T-helper 22 cell (primary cell): ENCODE data around the gene SLC19A2.

Source experiments
- DNase-seq: peaks from one replicate; pipeline ENCODE4 v3.0.0-alpha.2; 2020; ENCODE audit warnings: low read depth

The SLC19A2 gene

DNA sequence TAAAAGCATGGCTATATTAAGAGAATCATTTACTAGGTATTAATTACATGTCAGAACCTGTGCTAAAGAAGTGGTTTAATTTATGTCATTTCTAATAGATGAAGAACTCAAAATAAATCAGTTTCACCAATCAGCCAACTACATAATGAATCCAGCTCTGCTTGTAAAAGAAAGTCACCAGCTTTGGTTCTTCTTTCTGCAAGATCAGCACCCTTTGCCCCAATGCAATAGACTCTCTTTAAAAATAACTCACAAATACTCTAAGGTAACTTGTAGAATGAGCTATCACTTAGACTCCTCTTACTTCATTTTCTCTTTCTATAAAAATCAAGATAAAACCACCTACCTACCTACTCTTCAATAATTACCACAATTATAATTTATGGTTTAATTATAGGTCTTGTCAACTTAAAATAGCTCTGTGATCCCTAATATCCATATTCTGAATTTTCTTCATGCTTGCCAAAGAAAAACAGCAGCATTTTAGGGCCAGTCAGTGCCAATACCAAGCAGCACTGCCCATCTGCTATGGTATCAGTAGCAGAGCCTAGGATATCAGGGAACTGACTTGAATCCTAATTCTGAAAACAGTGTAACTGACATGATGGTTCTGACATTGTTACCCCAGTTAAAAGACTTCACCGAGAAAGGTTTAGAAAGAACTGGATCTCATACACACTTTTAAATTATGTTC is 11.3 kb downstream of the SLC19A2 start:
- DNase-seq = no peak

GRCh38 chr1:169473347-169473746 is 12.4 kb downstream of the SLC19A2 start:
- no peak for DNase-seq

DNA sequence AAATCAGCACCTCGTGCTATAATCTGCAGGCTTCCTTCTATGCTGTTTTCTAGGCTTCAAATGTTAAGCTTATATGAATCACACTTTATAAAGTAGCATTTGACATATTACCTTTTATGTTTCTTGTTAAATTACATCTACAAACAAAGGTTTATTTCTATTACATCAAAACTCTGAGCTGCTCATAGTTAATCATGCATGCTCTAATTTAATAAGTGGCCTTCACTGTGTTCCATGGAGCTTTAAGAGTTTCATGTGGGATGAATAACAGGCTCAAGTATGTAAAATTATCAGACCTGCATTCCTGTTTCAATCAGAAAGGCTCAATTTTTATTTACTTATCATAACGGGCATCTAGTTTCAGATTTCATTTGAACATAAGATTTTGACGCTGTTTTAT is 13.0 kb downstream of the SLC19A2 start:
- no peak for DNase-seq

GRCh38 chr1:169468982-169469381 is 16.8 kb downstream of the SLC19A2 start:
- DNase-seq = no peak

- DNase-seq = no peak
Observed at GRCh38 chr1:169466259-169467230, 19.2 kb downstream of the SLC19A2 start.

GRCh38 chr1:169465281-169465680 is 20.5 kb downstream of the SLC19A2 start:
- DNase-seq = no peak

DNA sequence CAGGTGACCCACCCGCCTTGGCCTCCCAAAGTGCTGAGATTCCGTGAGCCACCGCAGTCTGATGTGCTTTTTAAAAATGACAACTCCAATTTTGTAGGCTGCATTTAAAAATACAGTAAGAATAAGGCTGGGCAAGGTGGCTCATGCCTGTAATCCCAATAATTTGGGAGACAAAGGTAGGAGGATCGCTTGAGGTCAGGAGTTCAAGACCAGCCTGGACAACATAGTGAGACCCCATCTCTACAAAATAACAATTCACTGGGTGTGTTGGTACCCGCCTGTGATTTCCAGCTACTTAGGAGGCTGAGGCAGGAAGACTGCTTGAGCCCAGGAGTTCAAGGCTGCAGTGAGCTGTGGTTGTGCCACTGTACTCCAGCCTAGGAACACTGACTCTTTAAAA is 23.4 kb downstream of the SLC19A2 start:
- DNase-seq = no peak

- DNase-seq = no peak
Observed at GRCh38 chr1:169461390-169462000, 24.2 kb downstream of the SLC19A2 start.

DNA sequence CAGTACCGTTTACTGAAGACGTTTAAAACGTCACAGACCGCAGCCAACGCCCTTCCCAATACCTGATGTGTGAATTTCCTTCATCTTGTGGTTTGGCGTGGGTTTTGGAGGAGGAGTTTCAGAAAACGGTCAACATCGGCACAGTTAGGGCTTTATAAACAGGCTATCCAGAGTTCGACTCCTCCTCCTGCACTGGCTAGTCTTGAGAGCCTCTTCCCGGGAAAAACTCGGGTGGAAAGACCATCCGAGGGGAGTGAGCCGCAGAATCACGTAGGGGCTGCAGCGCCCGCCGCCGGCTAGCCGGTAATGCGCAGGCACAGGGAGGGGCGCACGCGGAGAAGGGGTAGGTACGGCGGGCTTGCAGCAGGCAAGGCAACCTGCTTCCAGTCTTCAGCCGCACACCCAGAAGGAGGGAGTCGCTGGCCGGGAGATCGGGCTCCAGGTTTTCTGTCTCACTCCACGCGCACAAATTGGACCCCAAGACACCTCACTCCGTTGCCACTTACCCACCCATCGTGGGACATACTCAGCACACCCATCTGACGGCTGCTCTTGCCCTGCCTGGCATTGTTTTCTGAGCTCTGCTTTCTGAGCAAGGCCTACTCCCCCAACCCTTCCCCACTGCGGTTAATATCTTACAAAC is 25.4 kb downstream of the SLC19A2 start:
- no peak for DNase-seq

- DNase-seq = no peak
Observed at GRCh38 chr1:169457443-169457842, 28.3 kb downstream of the SLC19A2 start.

DNA sequence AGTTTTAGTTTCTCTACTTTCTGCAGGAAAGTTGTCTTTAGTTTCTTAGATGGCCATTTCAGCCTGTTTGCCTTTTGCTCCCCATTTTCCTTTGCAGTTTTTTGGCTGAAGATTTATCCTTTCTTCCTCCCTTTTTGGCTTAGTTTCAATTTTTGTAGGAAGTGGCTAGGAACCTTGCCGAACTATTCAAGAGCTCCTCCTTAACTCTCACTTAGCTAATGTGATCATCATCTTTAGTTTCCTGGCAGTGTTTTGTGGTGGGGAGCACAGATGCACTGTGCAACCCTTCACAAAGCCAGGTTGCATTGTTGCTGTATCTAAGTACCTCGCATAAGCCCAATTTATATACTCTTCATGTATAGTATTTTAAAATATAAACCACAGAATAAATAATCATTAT is 29.7 kb downstream of the SLC19A2 start:
- DNase-seq = no peak

GRCh38 chr1:169452921-169453320 is 32.8 kb downstream of the SLC19A2 start:
- no peak for DNase-seq

DNA sequence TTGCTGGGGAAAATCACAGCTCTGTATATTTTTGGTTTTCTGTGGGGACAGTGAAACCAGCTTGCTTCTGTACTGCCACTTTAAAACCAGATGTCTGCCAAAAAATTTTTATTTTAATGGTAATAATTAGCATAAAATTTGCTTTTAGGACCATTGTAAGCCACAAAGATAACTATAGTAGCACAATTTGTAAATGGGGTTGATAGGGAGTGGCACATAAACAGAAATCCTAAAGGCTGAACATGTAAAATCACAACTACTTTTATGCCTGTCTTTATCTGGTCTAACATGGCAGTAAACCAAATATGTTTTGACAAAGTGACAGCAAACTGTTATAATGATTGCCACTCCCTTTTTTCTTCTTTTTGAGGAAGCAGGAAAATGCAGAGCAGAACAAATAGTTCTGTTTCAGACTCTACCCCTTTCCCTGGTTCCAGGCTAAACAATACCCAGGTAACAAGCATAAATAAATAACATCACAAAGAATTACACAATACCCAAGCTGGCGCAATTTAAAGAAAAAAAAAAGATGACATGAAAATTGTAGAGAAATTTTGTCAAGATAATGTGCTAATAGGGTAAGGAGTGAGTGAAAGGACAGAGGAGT is 34.4 kb downstream of the SLC19A2 start:
- DNase-seq = no peak

- no peak for DNase-seq
Observed at GRCh38 chr1:169443923-169444322, 41.8 kb downstream of the SLC19A2 start.

DNA sequence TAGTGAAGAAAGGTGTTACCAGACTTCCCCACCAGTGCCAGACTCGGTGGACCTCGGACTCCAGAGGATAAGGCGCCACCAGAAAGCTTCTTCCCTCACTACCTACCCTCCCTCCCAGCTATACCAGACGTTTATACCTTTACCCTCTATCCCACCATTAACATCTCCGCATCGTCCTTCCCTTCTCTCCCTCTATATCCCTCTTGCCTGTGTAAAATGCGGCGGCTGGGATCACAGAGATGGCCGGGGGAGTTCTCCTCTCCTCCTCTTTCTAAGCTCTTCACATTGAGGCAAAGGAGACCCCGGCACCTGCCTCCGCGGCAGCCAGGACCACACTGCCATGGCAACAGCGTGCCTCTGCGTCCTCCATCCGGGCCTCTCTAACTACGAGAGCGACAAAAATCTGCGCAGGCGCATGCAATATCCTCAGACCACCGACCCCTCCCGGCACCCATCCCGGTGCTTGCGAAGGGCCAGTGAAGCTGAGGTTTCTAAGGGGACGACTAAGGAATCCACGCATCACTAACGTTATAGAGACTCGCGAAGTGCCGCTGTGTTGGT is 58.6 kb downstream of the SLC19A2 start, which contains the start of gene CCDC181:
CCDC181 (minus strand) TSS at position 394 of the 561 bp plus-strand sequence. CDS start 2,547 bp downstream, outside the sequence.
- no peak for DNase-seq

- no peak for DNase-seq
Observed at GRCh38 chr1:169426174-169426705, 59.5 kb downstream of the SLC19A2 start.

DNA sequence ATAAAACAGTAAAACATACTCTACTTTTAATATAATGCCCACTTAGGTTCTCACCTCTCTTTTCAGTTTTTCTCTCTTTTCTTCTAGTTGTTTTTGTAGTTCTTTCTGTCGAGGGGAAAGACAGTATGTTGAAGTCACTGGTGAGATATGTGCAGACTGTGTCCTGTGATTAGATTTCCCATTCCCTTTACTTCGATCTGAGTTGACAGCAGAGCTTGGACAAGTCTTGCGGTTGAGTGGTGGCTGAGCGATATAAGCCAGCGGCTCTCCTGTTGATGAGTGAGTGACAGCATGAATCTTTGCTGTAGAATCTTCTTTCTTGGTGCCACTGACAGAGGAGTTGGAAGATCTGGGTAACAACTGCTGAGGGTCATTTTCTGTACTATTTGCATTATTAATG is 64.4 kb downstream of the SLC19A2 start:
- no peak for DNase-seq

GRCh38 chr1:169414952-169415351 is 70.8 kb downstream of the SLC19A2 start:
- DNase-seq = no peak
